Right lobe of liver (tissue), 4 donors: ENCODE results near the gene HOXB8.

Experiments used
- POLR2A ChIP-seq: fragments of 450-650 bp; IDR thresholded peaks from one replicate; pipeline ENCODE4 v1.6.1; 2017; ENCODE audit warnings: antibody characterized with exemption, mild to moderate bottlenecking
- TF ChIP-seq, protein P1 (sequence below), 4 donors: fragments of 200-600 bp in 3 of 4; fragments of 450-650 bp in 1 of 4; IDR thresholded peaks; one replicate each; pipeline versions ENCODE4 v1.5.1 to v1.8.0; 2016 to 2022; ENCODE audit warnings: antibody characterized with exemption in 4 of 4, mild to moderate bottlenecking in 2 of 4
- donor health status: DM: no; HTN: no; CAD: no.
- donor health status: DM: no; HTN: no; CAD: no.
- donor health status: DM: no; HTN: yes; CAD: no.

DNA sequence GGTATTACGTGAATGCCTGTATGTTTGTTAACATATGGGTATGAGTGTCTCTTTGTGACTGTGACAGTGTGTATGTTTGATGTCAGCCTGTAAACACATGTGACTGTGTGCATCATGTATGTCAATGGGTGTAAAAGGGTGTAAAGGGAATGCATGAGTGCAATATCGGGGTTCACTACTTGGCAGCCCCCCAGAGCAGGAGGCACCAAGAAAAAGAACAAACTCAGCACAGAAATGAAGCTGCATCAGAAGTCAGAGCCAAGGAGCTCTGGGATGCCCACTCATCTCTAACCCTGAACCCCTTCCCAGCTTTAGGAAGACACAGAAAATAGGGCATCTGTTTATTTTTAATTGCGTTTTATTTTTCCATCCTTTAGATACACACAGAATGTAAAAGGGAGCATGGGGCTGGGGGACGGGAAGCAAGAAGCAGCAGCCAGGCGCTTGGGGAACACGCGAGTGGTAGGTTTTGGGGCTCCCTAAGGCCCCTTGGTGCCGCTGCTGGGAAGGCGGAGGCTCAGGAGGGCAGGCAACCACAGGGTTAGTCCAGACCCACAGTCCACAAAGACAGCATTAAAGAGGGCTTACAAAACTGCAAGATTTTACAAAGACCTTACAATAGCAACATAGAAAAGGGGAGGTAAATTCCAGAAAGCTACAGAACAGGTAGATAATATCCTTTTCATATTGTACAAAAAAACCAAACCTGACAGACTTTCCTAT is 8.0 kb downstream of the HOXB8 start:
- TF ChIP-seq, protein P1, sequence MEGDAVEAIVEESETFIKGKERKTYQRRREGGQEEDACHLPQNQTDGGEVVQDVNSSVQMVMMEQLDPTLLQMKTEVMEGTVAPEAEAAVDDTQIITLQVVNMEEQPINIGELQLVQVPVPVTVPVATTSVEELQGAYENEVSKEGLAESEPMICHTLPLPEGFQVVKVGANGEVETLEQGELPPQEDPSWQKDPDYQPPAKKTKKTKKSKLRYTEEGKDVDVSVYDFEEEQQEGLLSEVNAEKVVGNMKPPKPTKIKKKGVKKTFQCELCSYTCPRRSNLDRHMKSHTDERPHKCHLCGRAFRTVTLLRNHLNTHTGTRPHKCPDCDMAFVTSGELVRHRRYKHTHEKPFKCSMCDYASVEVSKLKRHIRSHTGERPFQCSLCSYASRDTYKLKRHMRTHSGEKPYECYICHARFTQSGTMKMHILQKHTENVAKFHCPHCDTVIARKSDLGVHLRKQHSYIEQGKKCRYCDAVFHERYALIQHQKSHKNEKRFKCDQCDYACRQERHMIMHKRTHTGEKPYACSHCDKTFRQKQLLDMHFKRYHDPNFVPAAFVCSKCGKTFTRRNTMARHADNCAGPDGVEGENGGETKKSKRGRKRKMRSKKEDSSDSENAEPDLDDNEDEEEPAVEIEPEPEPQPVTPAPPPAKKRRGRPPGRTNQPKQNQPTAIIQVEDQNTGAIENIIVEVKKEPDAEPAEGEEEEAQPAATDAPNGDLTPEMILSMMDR (IDR thresholded peaks at IDR 0.05): no peak
- TF ChIP-seq POLR2A: no peak
